IPS-NIHi7 (cell line): ENCODE data around the gene PIP5K1B.

Experiments
- DNase-seq: peaks from one replicate; pipeline ENCODE4 v3.0.0; 2012; ENCODE audit warnings: mixed read lengths; ENCODE audit errors: extremely low spot score

The PIP5K1B gene

DNA sequence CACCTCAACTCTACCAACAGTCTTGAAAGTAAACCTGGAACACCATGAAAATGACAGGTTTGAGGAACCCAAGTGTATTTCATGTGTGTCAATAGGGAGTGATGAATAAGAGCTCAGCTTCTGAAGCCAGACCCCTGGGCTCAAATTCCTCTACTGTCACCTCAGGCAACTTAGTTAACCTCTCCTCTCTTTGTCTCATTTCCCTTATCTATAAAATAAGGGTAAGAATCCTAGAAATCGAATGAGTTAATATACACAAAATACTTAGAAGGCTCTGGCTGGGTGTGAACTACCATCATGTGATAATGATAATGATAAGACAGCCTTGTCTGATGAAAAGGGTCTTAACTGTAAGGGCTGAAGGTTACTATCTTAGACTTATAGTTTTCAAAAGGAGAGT is 66.3 kb downstream of the PIP5K1B start:
- DNase-seq: no peak

DNA sequence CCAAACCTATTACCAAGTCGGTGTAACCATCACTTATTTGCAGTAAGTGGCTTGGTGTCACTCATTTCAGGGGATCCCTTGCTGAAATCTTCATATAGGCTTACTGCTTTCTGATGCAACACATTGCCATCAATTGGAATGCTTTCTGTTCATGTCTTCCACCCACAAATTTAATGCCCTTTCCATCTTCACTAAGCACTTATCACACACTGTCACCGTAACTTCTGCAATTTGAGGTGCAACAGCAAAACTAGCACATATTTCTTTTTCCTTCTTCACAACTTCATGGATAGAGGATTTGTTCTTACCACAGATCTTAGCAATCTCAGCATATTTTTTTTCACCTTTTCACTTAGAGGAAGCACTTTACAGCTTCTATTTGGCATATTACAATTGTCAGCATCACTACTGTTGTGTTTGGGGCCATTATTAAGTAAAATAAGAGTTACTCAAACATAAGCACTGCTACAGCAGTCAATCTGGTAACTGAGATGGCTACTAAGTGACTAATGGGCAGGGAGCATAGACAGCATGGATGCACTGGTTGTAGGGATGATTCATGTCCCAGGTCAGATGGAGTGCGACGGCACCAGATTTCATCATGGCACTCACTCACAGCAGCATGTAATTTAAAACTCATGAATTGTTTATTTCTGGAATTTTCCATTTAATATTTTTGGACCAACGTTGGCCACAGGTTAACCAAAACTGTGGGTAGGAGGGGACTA is 70.1 kb downstream of the PIP5K1B start:
- DNase-seq: no peak

DNA sequence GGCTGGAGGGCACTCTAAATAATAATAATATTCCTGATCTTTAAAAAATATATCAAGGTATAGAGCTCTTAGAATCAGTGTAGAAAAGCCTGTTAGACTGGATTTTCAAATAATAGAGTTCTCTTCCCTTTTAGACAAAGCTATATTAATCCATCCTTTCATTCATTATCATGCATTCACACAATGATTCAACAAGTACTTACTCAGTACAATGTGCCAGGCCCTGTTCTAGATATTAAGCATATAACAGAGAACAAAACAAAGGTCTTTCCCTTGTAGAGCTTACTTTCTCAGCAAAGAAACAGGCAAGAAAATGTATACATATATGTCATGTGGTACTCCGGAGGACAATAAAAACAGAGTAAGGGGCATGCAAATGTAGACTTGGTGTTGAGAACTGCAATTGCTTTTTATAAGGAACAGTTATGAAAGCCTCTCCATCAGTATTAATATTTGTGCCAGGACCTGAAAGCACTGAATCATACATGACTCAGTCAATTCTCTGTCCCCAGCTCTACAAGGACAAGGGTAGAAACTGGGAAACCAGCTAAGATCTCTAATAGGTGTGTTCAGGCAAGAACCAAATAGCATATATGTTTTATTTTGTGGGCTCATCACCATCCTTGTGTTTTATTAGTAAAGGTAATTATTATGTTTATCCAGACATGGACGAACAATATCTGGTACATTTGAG is 72.2 kb downstream of the PIP5K1B start:
- DNase-seq: no peak

DNA sequence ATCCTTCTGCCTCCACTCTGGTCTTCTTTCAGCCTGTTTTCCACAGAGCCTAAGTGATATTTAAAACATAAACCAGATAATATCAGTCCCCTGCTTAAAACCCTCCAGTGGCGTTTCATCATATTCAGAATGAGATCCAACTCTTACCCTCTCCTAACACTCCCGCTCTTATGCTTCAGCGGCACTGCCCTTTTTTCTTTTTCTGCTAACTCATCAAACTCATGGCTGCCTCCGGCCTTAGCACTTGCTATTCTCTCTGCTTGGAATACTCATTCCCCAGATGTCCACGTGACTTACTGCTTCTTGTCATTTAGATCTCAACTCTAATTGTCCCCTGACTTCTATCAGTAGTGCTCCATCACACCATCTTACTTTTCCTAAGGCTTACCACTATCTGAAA is 73.6 kb downstream of the PIP5K1B start:
- DNase-seq: no peak

DNA sequence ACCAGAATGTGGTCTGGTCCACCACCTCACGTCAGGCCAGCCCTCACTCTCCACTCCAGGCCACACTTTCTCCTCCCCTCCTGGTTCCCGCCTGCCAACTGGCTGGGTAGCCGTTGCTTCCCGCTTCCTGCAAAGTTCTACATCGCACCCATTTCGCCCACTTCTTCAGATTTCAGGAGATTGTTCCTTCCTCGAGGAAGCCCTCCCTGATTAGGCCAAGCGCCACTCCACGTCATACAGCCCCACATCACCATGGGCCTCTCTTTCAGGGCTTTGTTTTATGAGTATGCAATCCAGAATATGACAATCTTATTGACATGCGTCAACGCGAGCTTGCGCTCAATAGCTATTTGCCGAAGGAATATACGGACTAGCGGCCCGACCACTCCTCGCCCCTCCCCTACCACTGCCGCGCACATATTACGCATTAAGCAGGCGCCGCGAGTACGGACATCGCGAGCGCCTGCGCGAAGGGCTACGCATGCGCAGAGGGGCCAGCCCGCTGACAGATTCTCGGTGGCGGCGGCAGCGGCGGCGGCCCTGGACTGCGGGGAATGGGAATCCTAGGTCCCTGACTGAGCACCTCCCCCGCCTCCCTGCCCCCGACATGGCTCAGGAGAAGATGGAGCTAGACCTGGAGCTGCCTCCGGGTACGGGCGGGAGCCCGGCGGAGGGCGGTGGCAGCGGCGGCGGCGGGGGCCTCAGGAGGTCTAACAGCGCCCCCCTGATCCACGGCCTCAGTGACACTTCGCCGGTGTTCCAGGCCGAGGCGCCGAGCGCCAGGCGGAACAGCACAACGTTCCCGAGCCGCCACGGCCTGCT is 74.7 kb downstream of the PIP5K1B start:
- peak; percentile 94 for DNase-seq

DNA sequence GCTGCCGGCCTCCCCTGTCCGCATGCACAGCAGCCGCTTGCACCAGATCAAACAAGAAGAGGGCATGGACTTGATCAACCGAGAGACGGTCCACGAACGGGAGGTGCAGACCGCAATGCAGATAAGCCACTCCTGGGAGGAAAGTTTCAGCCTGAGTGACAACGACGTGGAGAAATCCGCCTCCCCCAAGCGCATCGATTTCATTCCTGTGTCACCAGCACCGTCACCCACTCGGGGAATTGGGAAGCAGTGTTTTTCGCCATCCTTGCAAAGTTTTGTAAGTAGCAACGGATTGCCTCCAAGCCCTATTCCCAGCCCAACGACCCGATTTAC is 75.3 kb downstream of the PIP5K1B start:
- DNase-seq: no peak

DNA sequence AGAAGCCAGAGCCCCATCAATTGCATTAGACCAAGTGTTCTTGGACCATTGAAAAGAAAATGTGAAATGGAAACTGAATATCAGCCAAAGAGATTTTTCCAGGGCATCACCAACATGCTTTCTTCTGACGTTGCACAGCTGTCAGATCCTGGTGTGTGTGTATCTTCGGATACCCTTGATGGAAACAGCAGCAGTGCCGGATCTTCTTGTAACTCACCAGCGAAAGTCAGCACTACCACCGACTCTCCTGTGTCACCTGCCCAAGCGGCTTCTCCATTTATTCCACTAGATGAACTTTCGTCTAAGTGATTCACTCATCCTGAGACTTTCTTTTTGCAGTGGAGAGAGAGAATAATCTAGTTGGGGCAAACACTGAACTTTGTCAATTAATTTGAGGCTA is 75.7 kb downstream of the PIP5K1B start:
- DNase-seq: no peak

DNA sequence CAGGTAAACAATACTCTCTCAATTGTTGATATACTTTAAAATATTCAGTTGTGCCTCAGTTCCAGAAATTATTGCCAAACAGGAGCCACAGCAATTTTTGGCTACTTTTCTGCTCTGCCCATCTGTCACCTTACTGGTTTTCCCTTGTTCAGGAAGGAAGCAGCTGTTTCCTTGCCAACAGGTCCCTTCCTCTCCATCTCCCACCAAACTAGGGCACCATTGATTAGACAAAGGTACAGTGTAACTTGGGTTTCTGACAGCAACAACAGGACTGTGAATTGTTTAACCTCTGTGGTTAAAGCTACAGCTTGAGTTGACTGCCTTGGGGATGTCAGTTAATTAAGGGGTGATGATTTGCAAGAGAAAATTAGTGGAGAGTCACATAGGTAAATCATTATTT is 76.9 kb downstream of the PIP5K1B start:
- no peak for DNase-seq

DNA sequence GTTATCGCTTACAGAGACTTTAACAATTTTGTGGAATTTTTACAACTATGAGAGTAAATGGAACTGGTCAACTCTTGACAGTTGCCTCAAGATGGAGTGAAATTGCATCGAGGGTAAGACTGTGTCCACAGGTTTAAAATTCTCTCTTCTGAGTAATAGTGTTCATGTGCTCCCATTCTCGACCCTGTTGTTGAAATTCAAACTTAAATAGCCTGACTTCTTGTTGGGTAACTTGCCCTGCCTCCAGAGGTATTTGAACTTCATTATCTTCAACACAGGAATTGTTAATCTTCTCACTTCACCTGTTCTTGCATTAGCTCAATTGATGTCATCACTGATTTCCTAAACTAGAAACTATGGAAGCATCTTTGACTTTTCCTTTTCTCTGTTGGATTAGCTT is 77.5 kb downstream of the PIP5K1B start:
- DNase-seq: no peak

DNA sequence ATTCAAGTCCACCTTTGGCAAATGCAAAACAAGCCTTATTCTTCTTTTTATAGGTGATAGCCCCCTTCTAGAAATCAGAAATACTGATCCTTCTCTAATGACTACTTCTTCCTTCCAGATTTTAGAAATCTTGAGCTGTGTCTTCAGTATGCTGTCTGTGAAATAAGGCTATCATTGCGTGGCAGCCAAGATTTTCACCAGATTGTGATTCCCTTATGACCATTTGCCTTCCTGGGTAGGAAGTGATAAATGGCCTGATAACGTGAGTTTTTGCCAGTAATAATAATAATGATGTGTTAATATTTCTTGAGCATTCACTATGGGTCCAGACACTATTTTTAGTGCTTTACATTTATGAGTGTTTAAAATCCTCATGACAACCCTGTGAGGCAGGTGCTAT is 80.9 kb downstream of the PIP5K1B start:
- DNase-seq: no peak

DNA sequence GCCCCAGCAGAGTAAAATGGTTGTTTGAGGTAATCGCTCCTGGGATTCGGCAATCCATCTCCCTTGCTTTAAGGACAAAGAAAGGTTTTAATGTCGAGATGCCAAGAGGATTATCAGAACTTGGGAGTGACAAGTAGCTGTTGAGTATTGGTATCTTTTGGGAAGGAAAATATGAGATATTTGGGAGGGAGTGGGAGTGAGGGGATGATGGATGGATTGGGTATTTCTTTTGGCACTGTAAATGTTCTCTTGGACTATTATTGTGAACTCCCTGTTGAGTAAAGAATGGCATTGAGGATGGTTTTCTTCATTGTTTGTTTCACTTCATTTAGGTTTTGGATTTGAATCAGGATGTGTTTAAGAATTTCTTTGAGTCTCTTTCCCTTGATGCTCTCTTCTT is 86.1 kb downstream of the PIP5K1B start:
- DNase-seq: no peak

DNA sequence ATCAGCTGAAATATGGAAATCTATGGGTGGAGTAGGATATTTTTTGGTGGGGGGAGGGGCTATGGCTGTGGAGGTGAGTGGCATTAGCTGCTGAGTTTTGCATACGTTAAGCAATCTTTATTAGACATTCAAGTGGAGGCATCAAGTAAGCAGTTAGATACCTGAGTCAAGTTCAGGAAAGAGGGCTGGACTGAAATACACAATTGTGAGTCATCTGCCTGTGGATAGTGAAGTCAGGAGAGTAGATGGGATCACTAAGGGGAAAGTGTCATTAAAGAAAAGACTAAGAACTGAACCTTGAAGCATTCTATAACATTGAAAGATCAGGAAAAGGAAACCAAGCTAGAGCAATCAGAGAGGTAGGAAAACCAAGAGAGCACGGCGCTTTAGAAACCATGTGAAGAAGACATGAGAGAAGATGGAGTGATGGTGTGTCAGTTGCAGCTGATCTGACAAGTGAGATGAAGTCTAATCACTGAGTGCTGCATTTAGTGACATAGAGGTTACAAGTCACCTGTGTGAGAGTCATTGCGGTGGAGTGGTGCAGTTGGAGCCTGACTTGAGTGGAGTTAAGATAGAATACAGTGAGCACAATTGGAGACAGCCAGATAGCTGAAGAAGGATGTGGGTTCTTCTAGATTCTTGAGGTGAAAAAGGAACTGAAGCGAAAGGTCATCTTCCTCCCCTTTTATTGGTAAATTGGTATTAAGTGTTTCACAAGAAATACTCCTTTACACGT is 88.7 kb downstream of the PIP5K1B start:
- no peak for DNase-seq

DNA sequence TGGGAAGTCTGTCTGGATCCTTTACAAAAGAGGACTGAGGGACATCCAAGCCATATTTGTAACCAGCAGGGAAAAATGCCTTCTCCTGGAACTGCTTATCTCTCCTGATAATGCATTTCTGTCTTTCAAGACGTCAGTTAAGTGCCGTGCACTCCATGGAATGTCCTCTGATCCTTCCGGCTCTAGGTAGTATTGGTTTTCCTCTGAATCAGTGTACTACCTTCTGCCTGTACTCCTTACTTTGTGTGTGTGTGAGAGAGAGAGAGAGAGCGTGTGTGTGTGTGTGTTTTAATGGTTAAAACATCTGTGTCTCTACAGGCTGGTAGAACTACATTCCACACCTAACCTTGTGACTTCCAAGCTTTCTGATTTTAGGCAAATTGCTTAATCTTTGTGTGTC is 89.9 kb downstream of the PIP5K1B start:
- no peak for DNase-seq

DNA sequence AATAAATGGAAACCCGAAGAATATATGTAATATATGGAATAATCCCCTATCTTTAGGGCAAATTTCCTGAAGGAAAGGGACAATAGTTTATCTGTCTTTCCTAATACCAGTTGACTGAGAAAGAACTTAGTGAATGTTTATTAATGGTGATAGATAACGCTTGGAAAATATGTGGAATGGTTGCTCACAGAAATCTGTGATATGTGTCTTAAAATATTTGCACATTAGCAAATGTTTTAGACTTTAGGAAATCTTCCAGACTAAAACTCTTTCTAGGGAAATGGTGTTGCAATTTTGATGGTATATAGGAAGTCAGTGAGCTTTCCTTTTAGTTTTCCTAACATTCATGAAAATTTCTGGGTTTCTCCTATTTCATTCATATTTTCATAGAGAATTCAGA is 90.4 kb downstream of the PIP5K1B start:
- DNase-seq: no peak

DNA sequence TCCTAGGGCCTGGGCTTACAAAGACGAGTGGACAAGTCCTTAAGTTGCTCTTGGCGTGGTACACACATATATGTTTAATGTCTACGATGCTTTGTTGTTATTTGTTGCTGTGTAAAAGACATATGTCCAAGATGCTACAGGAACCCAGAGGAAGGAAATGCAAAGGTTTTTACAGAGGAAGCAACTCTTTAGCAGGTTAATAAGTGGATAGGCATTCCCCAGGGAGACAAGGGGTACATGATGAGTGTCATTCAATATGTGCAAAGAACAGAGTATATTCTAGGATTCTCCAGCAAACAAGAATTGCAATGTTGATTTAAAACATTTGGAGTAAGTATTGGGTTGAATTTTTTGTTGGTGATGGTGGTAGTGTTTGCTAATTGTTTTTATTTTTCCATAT is 92.1 kb downstream of the PIP5K1B start:
- no peak for DNase-seq

DNA sequence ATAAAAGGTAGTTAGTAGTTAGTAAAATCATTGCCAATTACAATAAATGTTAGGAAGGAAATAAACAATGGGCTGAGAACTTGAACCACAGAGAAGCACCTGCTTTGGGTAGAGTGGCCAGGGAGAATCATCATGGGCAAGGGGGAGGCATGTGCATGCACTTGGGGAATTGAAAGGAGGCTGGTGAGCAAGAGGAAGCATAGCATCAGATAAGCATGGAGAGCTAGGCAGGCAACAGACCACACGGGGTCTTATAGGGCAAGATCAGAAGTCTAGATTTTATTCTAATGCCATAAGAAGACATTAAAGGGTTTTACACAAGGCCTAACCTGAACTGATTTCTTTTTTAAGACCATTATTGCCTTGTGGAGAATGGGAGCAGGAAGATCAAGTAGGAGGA is 93.4 kb downstream of the PIP5K1B start:
- no peak for DNase-seq

DNA sequence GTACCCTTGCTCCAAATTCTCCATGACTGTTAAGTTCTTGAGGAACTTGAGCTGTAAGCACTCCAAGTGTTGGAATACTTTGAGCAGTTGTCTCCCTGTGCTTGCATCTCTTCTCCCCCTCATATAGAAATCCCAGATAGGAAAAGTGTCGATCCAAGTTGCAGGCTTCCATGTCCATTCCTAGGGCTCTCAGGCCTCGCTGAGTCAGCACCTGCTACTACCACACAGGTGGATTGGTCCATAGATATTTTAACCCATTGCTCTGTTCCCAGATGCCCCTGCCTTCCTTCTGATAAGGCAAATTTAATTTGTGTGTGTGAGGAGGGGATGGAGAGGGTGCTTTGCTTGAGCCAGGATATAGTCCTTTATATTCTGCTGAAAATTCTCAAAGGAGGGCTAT is 95.8 kb downstream of the PIP5K1B start:
- no peak for DNase-seq

DNA sequence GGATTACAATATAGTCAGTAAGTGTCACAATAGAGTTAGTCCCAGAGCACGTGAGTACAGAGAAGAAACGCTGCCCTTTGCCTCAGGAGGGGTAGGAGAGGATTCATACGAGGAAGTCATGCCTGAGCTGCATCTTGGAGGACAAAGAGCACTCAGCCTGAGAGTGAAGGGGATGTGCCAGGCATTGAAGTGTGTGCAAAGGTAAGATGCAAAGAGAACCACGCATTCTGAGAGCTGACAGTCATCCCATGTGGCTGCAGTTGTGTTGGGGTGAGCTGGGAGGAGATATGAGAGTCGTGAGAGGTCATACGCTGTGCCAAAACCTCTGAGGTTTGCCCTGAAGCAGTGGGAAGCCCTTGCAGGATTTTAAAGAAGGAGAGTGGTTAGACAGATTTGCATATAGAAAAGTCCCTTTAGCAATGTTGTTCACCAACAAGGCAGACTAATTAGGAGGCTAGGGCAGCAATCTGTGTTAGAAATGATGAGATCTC is 97.5 kb downstream of the PIP5K1B start:
- no peak for DNase-seq

DNA sequence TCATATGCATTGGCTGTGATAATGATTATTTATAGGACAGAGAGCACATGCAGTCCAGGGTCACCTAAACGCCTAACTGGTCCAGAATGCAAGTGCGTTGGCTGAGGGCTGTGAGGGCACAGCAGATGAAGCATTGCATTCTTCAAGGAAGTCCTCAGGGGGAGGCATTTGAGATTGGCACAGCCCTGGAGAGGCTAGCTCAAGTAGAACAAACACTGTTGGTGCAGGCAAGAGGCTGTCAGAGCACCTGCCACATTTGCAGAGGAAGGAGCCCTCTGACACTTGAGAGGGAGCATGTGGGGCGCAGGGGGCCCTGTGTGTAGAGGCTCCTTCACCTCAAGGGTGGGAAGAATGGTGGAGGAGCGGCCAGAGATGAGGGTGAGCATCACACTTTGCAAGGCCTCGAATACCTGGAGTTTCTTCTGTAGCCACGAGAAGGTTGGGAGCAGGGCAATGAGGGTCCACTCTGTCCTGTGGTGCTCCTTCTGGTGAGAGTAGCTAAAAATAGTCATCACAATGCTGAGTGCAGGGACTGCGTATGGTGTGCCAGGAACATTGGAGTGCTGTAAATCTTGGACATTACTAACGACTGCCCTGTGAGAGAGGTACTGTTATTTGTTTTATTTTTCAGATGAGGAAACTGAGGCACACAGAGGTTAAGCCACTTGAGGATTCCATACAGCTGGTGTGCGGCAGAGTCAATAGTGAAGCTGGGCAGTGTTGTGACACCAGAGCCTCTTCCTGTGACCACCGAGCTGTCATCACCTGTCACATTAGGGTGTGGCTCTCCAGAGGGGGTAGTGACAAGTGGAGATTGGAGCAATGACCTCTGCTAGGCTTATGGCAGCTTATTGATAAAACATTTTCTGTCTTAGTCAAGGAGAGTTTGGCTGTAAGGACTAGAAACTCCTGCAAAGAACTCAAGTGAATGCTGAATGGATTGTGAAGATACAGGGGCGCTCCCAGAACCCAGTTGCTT is 100.2 kb downstream of the PIP5K1B start:
- DNase-seq: no peak

DNA sequence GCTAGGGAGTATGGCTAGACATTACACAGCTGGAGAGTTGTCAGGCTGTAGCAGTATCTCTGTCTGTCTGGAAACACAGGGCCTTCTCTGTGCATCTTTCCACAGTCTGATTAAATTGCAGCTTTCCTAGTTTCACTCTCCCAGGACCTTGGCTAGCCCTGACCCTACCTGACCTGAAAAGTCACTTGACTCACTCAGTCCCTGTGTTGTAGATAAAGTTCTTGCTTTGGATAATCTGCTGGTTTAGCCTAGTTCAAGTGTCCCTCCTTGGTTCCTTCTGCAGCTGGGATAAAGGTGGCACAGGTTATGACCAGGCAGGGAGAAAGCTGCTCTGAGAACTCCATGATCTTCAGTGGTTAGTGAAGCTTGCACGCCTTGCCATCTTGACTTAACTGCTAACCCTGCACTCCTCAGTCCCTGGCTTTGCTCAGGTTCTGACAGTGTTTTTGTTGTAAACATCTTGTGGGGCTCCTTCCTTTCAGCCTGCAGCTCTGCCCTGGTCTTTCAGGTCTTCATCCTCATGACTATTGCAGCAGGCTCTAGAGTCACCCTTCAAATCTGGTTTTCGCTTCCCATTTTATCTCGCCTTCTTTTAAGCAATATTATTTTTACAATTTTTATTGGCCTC is 101.0 kb downstream of the PIP5K1B start:
- DNase-seq: no peak
